Sigmoid colon (tissue), 7 donors: ENCODE results near the gene PRKG1. TPM values are rescaled to one million over a fixed set of nuclear protein-coding genes. Genes with fewer than 3 reads are reported as not detected.

Experiments
- DNase-seq: peaks from one replicate; pipeline ENCODE4 v3.0.0-alpha.2; 2019
- H3K27ac ChIP-seq, 4 donors: fragments of 200-600 bp; sonication (generic); one replicate each; pipeline ENCODE4 v1.5.1; 2016 to 2019; ENCODE audit warnings: mild to moderate bottlenecking in 1 of 4
- H3K27me3 ChIP-seq, 3 donors: fragments of 200-600 bp; sonication (generic); one replicate each; pipeline ENCODE4 v1.5.1; 2019; ENCODE audit warnings: mild to moderate bottlenecking in 1 of 3
- H3K36me3 ChIP-seq, 4 donors: fragments of 200-600 bp; sonication (generic); one replicate each; pipeline ENCODE4 v1.5.1; 2016 to 2019
- H3K4me1 ChIP-seq, 4 donors: fragments of 200-600 bp; sonication (generic); one replicate each; pipeline ENCODE4 v1.5.1; 2017 to 2019
- H3K4me3 ChIP-seq, 4 donors: fragments of 200-600 bp; sonication (generic); one replicate each; pipeline ENCODE4 v1.5.1; 2017 to 2019; ENCODE audit warnings: mild to moderate bottlenecking in 2 of 4, moderate library complexity in 1 of 4
- H3K9me3 ChIP-seq, 4 donors: fragments of 200-600 bp in 3 of 4; sonication (generic) in 3 of 4; one replicate each; pipeline versions ENCODE4 v1.5.1 to v1.6.1; 2013 to 2019
- CTCF ChIP-seq, 4 experiments: fragments of 450-650 bp in 3 of 4; fragments of 200-600 bp in 1 of 4; IDR thresholded peaks; one replicate each; pipeline ENCODE4 v1.5.1; 2016 to 2019; ENCODE audit warnings: antibody characterized with exemption in 4 of 4, mild to moderate bottlenecking in 3 of 4, moderate library complexity in 2 of 4
- EP300 ChIP-seq, 4 donors: sonication (generic); formaldehyde crosslinking; IDR thresholded peaks; one replicate each; pipeline ENCODE4 v1.6.1; 2017; ENCODE audit warnings: antibody characterized with exemption in 4 of 4
- POLR2A ChIP-seq, 2 donors: fragments of 450-650 bp; IDR thresholded peaks; one replicate each; pipeline ENCODE4 v1.6.1; 2016; ENCODE audit warnings: antibody characterized with exemption in 2 of 2, mild to moderate bottlenecking in 2 of 2, moderate library complexity in 2 of 2
- POLR2AphosphoS5 ChIP-seq, 4 donors: sonication (generic); formaldehyde crosslinking; IDR thresholded peaks; one replicate each; pipeline ENCODE4 v1.6.1; 2017; ENCODE audit warnings: antibody characterized with exemption in 4 of 4
- WGBS, 2 donors: extraction: QIAGEN DNeasy Blood & Tissue Kit; methylation state at CpG; one replicate each; pipeline ENCODE4 v1.1.7; 2013; 5-methylcytosine and 5-hydroxymethylcytosine counted together
- intact Hi-C: fragments of 100-400 bp; cut with DNase I; formaldehyde crosslinking; loops from one replicate; pipeline ENCODE4 v1.15.1; 2023
- polyA plus RNA-seq, 3 donors: library from polyadenylated mRNA; stranded (reverse); fragments of 200-250 nt; gene quantifications; one replicate each; pipeline ENCODE4 v1.2.3, GENCODE V29; 2013
- total RNA-seq, 4 donors: library from RNA; depleted of rRNA; stranded (reverse); fragments of >200 nt; gene quantifications; one replicate each; pipeline ENCODE4 v1.1.0, GENCODE V29; 2016
- donor health status: healthy with polysubstance abuse.
- donor health status: Bipolar disorder and iron deficiency.
- donor health status: healthy.

Gene PRKG1
- total and polyA plus RNA-seq, 7 donors: 3.7 to 92.9 (median 60.2) TPM

GRCh38 chr10:51961401-51961800, 887.1 kb downstream of the PRKG1 start:
- no peak overlapping the region for H3K4me3 ChIP-seq

DNA sequence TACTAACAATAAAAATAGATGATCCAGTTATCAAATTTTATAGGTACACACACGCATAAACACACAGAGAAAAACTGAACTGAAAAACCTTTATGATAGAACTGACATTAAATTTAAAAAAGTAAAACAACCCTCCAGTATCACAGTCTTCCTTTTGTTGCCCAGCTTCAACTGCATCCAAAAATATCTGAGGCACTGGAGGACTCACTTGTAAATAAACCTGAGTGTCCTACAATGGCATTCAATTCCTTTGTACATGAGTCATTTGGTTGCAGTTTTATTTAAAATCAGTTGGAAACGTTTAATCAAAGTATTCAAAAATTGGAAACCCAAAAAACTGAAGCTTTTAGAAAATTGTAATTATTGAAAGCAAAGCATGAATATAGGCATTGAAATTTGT, 890.3 kb downstream of the PRKG1 start:
- Histone ChIP-seq H3K27ac (no peak overlapping the region), H3K4me1 (peaks cover 0 to 22% (median 4%) of the 10 kb centered on the region in 4 donors), H3K4me3 (no peak overlapping the region), H3K36me3 (no peaks in the 10 kb centered on the region), H3K9me3 (no peaks in the 10 kb centered on the region), H3K27me3 (no peaks in the 10 kb centered on the region)
- DNase-seq: no peak
- TF ChIP-seq EP300 (IDR thresholded peaks at IDR 0.05) (no peak), CTCF (IDR thresholded peaks at IDR 0.05) (no peak), POLR2AphosphoS5 (IDR thresholded peaks at IDR 0.05) (no peak), POLR2A (IDR thresholded peaks at IDR 0.05) (no peak)
- intact Hi-C loops: loop anchor here (5.0 kb wide), 3 partner anchors 267 to 952 kb away; partner anchors contain the start of gene CSTF2T
- WGBS, 2 donors: 32 to 71% methylated on average over 2 of the region's 2 CpGs

More at GRCh38 chr10:51961401-51961800, 887.1 kb downstream of the PRKG1 start:
- intact Hi-C loops: loop anchor here (5.0 kb wide), 3 partner anchors 264 to 949 kb away; partner anchors contain the start of gene CSTF2T
- no peaks in the 10 kb centered on the region for H3K36me3 ChIP-seq
- no peak for DNase-seq
- WGBS, 2 donors: 47 to 76% methylated on average over 3 of the region's 3 CpGs
- no peaks in the 10 kb centered on the region for H3K27me3 ChIP-seq
- no peak overlapping the region for H3K27ac ChIP-seq
- TF ChIP-seq POLR2A (IDR thresholded peaks at IDR 0.05): no peak
- TF ChIP-seq POLR2AphosphoS5 (IDR thresholded peaks at IDR 0.05): no peak
- TF ChIP-seq EP300 (IDR thresholded peaks at IDR 0.05): no peak
- no peak for TF ChIP-seq CTCF (IDR thresholded peaks at IDR 0.05)
- H3K9me3 ChIP-seq: no peaks in the 10 kb centered on the region
- H3K4me1 ChIP-seq: peaks cover 0 to 22% (median 4%) of the 10 kb centered on the region in 4 donors

GRCh38 chr10:51965451-51965850, 891.2 kb downstream of the PRKG1 start:
- Histone ChIP-seq H3K27ac (no peak overlapping the region), H3K27me3 (no peaks in the 10 kb centered on the region), H3K36me3 (no peaks in the 10 kb centered on the region), H3K9me3 (no peaks in the 10 kb centered on the region), H3K4me3 (no peak overlapping the region), H3K4me1 (peaks cover 0 to 22% (median 3%) of the 10 kb centered on the region in 4 donors)
- no peak for DNase-seq
- intact Hi-C loops: no loop called here
- TF ChIP-seq EP300 (IDR thresholded peaks at IDR 0.05): no peak
- no peak for TF ChIP-seq POLR2A (IDR thresholded peaks at IDR 0.05)
- no peak for TF ChIP-seq CTCF (IDR thresholded peaks at IDR 0.05)
- no peak for TF ChIP-seq POLR2AphosphoS5 (IDR thresholded peaks at IDR 0.05)

DNA sequence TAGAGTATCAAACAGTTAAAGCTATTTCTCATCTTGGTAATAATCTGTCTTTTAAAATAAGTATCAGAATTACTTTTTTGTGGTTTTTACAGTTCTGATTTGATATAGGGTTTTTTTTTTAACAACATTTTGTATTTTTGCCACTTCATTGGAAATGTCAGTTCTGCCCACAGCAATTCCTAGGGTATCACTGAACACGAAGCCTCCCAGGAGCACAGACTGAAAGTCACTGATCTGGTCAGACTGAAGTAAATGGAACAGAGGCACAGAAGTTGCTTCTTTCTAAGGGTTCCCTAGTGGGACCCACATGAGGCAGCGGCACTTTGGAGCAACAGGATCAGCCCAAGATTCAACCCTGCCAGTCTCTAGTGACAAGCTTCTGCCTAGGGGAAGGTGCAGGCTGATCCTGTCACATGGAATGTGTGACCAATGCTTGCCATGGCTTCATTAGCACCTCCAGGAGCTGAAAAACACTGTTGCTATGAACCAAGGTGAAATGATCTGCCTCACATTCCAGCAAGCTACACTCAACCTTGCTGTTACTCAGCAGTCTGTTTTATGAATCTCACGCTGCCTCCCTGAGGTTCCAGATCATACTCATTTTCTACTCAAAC, 898.6 kb downstream of the PRKG1 start:
- Histone ChIP-seq H3K4me1 (no peaks in the 10 kb centered on the region), H3K4me3 (no peak overlapping the region), H3K27me3 (no peaks in the 10 kb centered on the region), H3K27ac (no peak overlapping the region), H3K36me3 (no peaks in the 10 kb centered on the region), H3K9me3 (no peaks in the 10 kb centered on the region)
- TF ChIP-seq EP300 (IDR thresholded peaks at IDR 0.05) (no peak), CTCF (IDR thresholded peaks at IDR 0.05) (no peak), POLR2AphosphoS5 (IDR thresholded peaks at IDR 0.05) (no peak), POLR2A (IDR thresholded peaks at IDR 0.05) (no peak)
- no peak for DNase-seq
- 91 to 93% methylated on average over 3 of the region's 3 CpGs for WGBS, 2 donors
- intact Hi-C loops: no loop called here

GRCh38 chr10:51980752-51981151, 906.5 kb downstream of the PRKG1 start:
- intact Hi-C loops: no loop called here

More at GRCh38 chr10:51980752-51981151, 906.5 kb downstream of the PRKG1 start:
- TF ChIP-seq POLR2AphosphoS5 (IDR thresholded peaks at IDR 0.05): no peak
- no peak for TF ChIP-seq POLR2A (IDR thresholded peaks at IDR 0.05)
- no peak for TF ChIP-seq CTCF (IDR thresholded peaks at IDR 0.05)
- Histone ChIP-seq H3K27me3 (no peaks in the 10 kb centered on the region), H3K4me3 (no peak overlapping the region), H3K9me3 (no peaks in the 10 kb centered on the region), H3K4me1 (peaks cover 0 to 8% (median 4%) of the 10 kb centered on the region in 4 donors), H3K27ac (no peak overlapping the region), H3K36me3 (no peaks in the 10 kb centered on the region)
- no peak for DNase-seq
